HG03139 (cell line): ENCODE measurements around the gene PLXNA2.

Experiments used
- ATAC-seq: cut with Tn5 transposase; IDR thresholded peaks from one replicate; pipeline ENCODE4 v1.9.1; 2021; ENCODE audit not compliant: unreplicated experiment

PLXNA2 gene

GRCh38 chr1:208006258-208006920, 237.8 kb downstream of the PLXNA2 start:
- ATAC-seq = no peak

- no peak for ATAC-seq
These were observed 239.3 kb downstream of the PLXNA2 start for GRCh38 chr1:208004851-208005250.

DNA sequence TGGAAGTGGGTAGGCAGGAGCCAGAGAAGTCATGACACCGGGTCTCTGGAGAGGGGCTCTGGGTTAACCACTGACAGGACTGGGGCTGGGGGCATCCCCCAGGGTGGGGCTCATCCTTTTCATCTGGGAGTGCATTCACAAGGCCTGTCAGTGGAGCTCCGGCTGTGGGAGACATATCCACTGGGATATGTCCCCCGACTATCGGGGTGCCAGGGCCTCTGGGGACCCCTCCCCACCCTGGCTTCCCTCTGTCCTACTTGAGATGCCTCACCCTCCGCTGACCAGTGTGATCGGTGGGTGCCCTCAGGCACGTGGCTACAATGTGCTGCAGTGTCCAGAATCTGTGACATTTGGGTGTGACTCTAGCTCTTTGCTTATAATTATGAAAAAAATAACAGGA, 240.9 kb downstream of the PLXNA2 start:
- ATAC-seq = no peak

- ATAC-seq = no peak
These were observed 241.5 kb downstream of the PLXNA2 start for GRCh38 chr1:208002672-208003071.

DNA sequence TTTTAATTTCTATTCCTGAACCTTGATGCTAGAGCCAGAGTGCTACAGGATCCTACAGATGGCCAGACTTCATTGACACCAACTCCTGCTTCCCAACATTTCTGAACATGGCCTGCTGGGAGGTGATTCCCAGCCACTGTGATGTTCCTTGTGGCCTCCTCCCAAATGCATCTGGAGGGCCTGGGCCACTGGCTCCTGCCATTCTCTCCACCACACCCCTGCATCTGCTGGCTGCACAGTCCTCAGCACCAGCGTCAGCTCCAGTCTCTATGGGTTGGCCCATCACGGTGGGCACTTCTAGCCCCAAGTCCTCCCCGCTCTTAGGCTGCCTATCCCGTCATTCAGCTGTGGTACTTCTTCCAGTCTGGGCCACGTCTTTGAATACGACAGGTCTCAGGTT, 242.1 kb downstream of the PLXNA2 start:
- no peak for ATAC-seq

DNA sequence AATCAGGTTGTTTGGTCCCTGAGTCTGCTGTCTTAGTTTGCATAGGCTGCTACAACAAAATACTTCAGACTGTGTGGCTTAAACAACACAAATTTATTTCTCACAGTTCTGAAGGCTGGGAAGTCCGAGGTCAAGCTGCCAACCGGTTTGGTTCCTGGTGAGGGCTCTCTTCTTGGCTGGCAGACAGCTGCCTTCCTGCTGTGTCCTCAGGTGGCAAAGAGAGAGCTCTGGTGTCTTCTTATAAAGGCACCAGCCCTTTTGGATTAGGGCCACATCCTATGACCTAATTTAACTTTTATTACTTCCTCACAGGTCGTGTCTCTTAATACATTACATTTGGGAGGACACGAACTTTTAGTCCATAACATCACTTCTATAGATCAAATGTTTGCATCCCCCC, 243.7 kb downstream of the PLXNA2 start:
- ATAC-seq = no peak

GRCh38 chr1:207999972-208000371, 244.2 kb downstream of the PLXNA2 start:
- no peak for ATAC-seq

DNA sequence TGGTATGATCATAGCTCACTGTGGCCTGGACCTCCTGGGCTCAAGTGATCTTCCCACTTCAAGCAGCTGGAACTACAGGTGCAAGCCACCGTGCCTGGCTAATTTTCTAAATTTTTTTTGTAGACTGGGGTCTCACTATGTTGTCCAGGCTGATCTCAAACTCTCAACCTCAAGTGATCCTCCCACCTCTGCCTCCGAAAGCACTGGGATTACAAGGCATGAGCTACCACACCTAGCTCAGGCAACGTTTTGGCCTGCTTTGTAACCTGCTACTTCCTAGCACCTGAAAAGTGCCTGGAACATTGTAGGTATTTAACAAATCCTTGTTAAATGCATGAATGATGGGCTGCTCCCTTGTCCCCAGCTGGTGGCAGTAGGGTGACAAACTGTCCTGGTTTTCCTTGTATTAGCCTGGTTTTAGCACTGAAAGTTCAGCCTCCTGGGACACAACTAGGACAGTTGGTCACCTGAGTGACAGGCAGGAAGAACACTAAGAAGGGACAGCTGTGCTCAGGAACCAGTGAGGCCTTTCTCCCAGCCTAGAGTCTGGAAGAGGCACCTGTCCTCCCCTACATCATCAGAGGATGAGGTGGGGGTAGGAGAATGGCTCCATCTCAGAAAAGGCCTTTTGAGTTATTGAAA, 244.8 kb downstream of the PLXNA2 start:
- ATAC-seq = no peak

GRCh38 chr1:207998691-207999090, 245.5 kb downstream of the PLXNA2 start:
- ATAC-seq = no peak

DNA sequence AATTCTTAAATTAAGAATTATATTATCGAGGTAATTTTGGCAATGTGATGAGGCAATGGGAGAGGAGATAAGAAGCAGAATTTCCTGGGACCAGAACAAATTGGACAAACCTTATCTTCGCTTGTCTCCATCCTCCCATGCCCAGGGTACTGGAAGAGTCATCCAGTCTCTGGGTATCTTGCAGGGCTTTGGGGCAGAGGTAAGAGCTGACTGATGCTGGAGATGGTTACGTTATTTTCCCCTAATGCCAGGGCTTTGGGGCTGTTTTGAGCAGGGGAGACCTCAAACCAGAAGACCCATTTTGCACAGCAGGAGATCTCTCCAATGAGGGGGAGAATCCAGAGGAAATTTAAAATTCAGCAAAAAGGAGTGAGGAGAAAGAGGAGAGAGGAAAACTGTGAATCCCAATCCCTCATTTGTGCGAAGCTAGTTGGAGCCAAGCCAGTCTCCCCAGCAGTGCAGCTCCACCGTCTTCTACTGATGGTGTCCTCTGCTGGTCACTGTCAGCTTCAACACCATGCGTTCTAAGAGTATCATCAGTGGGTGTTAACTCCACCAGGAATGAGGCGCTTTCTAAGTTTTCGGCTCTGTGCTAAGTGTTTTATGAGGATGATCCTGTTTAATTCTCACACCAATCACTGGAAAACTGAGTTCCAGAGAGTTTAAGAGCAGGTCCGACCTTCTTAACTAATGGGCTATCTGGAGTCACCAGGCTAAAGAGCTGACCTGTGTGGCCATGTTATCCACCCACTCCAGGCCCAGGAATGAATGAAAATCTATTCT, 246.5 kb downstream of the PLXNA2 start:
- ATAC-seq = peak; percentile 73

GRCh38 chr1:207996636-207997035, 247.5 kb downstream of the PLXNA2 start:
- ATAC-seq = no peak

- ATAC-seq = no peak
These were observed 248.6 kb downstream of the PLXNA2 start for GRCh38 chr1:207995576-207995975.

- ATAC-seq = no peak
These were observed 250.4 kb downstream of the PLXNA2 start for GRCh38 chr1:207993477-207994445.

- no peak for ATAC-seq
These were observed 251.4 kb downstream of the PLXNA2 start for GRCh38 chr1:207992677-207993236.

- ATAC-seq = no peak
These were observed 252.6 kb downstream of the PLXNA2 start for GRCh38 chr1:207991583-207992026.

DNA sequence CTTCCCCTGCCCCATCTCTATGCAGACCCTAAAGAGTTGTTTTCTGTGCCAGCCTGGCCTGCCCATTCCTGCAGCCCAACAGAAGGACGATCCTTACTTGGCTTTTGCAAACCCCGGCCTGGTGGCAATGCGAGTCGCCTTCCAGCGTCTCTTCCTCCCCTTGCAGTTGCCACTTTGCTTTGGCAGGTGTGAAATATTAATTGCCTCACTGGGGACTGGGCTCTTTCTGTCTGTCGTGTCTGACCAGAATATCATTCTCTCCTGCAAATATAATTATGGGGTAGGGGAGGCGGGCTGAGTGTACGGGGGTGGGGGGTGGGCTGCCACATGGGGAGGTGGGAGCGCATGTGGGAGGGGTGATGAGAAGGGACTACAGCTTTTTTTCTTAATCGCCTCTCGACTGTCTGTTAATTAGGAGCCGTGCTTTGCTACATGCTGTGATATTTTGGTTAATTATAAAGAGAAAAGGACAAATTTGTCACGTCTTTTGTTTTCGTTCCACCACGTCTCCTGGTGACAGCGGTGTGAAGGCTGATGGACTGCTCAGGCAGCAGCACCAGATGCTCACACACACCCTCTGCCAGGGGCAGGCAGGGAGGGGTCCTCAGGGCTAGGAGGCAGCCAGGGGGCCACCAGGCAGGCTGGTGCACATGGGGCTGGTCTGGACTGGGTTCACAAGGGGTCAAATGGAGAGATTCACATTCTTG, 253.2 kb downstream of the PLXNA2 start:
- no peak for ATAC-seq

DNA sequence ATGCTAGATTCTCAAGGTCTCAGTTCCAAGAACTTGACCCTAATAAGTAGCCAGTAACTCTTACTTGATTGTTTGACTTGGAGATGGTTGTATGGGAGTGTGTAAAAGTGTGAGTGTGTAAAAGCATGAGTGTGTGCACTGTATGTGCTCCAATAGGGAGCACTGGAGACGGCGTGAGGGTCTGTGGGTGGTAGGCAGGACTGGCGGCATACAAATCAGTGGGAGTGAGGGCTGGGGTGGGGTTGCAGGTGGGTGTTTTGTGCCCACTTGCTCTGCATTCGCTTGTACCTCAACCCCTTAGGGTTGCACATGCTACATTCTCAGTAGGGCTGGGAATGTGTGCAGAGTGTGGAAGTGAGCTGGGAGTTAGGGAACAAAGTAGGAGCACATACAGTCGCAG, 253.7 kb downstream of the PLXNA2 start:
- no peak for ATAC-seq

DNA sequence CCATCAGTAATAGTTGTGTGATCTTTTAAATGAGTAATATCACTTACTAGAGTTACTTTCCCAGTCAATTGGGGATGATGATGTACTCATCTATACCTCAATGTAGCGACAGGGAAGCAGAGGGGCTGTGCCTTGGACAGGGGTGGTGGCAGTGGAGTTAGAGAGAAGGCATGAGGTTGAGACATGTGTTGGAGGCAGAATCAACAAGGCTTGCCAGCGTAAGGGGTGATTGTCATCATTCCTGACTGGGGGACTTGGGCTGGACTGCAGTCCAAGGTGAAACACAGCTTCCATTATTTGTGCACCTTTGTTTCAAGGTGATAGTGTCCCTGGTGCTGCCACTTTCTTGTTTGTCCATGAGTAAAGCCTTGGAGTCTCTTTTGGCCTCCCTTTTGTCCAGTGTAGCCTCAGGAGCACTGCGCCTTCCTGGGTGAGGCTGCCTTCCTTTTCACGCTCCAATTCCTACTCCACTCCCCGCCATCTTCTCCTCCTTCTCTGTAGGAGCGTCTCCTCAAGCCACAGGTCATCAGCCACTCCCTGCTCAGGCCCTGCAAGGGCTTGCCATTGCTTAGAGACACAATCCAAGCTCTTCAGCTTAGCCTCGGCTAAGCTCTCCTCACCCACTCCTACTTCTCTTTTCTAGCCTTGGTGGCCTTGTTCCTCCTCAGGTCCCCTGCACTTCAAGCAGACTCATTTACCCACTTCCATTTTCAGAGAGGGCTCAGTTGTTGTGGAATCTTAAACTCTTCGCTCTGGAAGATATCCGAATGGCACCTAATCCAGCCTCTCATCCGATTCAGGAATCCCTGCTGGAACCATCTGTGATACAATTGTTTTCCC, 255.6 kb downstream of the PLXNA2 start:
- no peak for ATAC-seq

DNA sequence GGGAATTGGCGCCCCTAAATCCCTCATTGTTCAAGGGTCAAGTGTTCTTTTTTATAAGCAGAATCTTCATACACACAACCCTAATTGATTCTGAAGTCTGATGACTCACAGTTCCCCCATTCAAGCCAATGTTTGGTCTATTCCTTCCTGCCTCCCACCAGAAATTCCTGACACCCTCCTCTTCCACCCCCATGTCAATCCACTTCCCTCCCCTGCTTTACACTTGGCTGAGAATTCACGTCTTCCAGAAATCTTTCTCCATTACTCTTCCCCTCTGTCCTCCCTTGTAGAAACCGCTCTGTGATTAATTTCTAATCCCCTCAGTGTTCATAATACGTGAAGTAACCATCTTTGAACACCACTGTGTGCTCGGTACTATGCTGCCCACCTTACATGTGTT, 257.0 kb downstream of the PLXNA2 start:
- no peak for ATAC-seq
